B cell (primary cell): Measurements from ENCODE around the gene TCAP. TPM values are rescaled to one million over a fixed set of nuclear protein-coding genes. Genes with fewer than 3 reads are reported as not detected.

Source experiments
- ATAC-seq: fragments of 200-7000 bp; cut with Tn5 transposase; one replicate; pipeline ENCODE4 v1.10.0; 2021; ENCODE audit warnings: low read depth, mild to moderate bottlenecking, moderate number of reproducible peaks, moderate library complexity
- CTCF ChIA-PET: fragments of 350-600 bp; sonication (Branson Sonifier 250); formaldehyde crosslinking; loops from one replicate; lab custom pipeline; 2021; ENCODE audit warnings: antibody characterized with exemption, inconsistent platforms; lab: Charles Lee
- POLR2A ChIA-PET: fragments of 350-600 bp; sonication (Branson Sonifier 250); formaldehyde crosslinking; loops from one replicate; lab custom pipeline; 2021; ENCODE audit warnings: antibody characterized with exemption; lab: Charles Lee
- DNase-seq: peaks from one replicate; pipeline ENCODE4 v3.0.0; 2013
- H2AFZ ChIP-seq: 2 replicates; pipeline ENCODE4 v1.6.1; 2012; ENCODE audit warnings: mild to moderate bottlenecking, low read depth, low read length; ENCODE audit not compliant: insufficient read depth, poor library complexity, severe bottlenecking
- H3K27ac ChIP-seq, 2 donors: 1 replicate in 1 of 2; 2 replicates in 1 of 2; pipeline ENCODE4 v1.5.1; 2012 to 2013; ENCODE audit warnings: low read length in 2 of 2, mild to moderate bottlenecking in 2 of 2, moderate library complexity in 1 of 2
- H3K27me3 ChIP-seq, 4 experiments: fragments of 200-600 bp in 1 of 4; sonication (generic) in 1 of 4; replicated peaks in 1 of 4; 1 replicate in 2 of 4; 2 replicates in 2 of 4; pipeline versions ENCODE4 v1.6.1 to v1.7.0; 2013 to 2016; ENCODE audit warnings: low read length in 3 of 4, mild to moderate bottlenecking in 2 of 4, mixed read lengths in 1 of 4, moderate library complexity in 1 of 4; ENCODE audit not compliant: insufficient read depth in 4 of 4, control insufficient read depth in 3 of 4; ENCODE audit errors: control extremely low read depth in 1 of 4
- H3K36me3 ChIP-seq, 2 experiments: replicated peaks in 1 of 2; 1 replicate in 1 of 2; 2 replicates in 1 of 2; pipeline versions ENCODE4 v1.6.1 to v1.7.1; 2013; ENCODE audit warnings: low read length in 1 of 2; ENCODE audit not compliant: insufficient read depth in 2 of 2, control insufficient read depth in 1 of 2; ENCODE audit errors: control extremely low read depth in 1 of 2, extremely low read depth in 1 of 2
- H3K4me1 ChIP-seq, 2 donors: fragments of 200-600 bp in 1 of 2; sonication (generic) in 1 of 2; 1 replicate in 1 of 2; 2 replicates in 1 of 2; pipeline versions ENCODE4 v1.5.1 to v1.6.1; 2013 to 2017; ENCODE audit warnings: low read length in 2 of 2; ENCODE audit not compliant: control insufficient read depth in 2 of 2, insufficient read depth in 2 of 2
- H3K4me2 ChIP-seq: replicated peaks from 2 replicates; pipeline ENCODE3; 2012; ENCODE audit warnings: mild to moderate bottlenecking, low read depth, low read length; ENCODE audit not compliant: poor library complexity, severe bottlenecking
- H3K4me3 ChIP-seq, 5 experiments: fragments of 200-600 bp in 1 of 5; sonication (generic) in 1 of 5; 1 replicate in 3 of 5; 2 replicates in 2 of 5; pipeline versions ENCODE4 v1.5.1 to v1.7.0; 2011 to 2016; ENCODE audit warnings: low read length in 4 of 5, mild to moderate bottlenecking in 4 of 5, low read depth in 2 of 5, control low read depth in 1 of 5, moderate library complexity in 1 of 5; ENCODE audit not compliant: insufficient read depth in 1 of 5; ENCODE audit errors: control extremely low read depth in 1 of 5, extremely low read depth in 1 of 5
- H3K79me2 ChIP-seq: fragments of 200-600 bp; sonication (generic); one replicate; pipeline ENCODE4 v1.6.0; 2016; ENCODE audit warnings: low read length; ENCODE audit not compliant: control insufficient read depth, insufficient read depth
- H3K9ac ChIP-seq: fragments of 200-600 bp; sonication (generic); 2 replicates; pipeline ENCODE4 v1.6.1; 2017; ENCODE audit warnings: mild to moderate bottlenecking, low read length, moderate library complexity
- H3K9me3 ChIP-seq, 3 donors: one replicate each; pipeline versions ENCODE4 v1.6.1 to v1.7.1; 2013; ENCODE audit warnings: low read length in 2 of 3; ENCODE audit not compliant: control insufficient read depth in 2 of 3, insufficient read depth in 1 of 3; ENCODE audit errors: control extremely low read depth in 1 of 3
- H4K20me1 ChIP-seq: 2 replicates; pipeline ENCODE4 v1.6.0; 2012; ENCODE audit warnings: mild to moderate bottlenecking, low read length; ENCODE audit not compliant: insufficient read depth, control insufficient read depth, poor library complexity, severe bottlenecking
- H3K27ac Mint-ChIP-seq: one replicate; pipeline ENCODE4 v1.8.0; 2021; ENCODE audit warnings: mixed read lengths
- H3K27me3 Mint-ChIP-seq: one replicate; pipeline ENCODE4 v1.8.0; 2021; ENCODE audit warnings: mixed read lengths
- H3K4me1 Mint-ChIP-seq: one replicate; pipeline ENCODE4 v1.8.0; 2021; ENCODE audit warnings: mixed read lengths
- H3K4me3 Mint-ChIP-seq: one replicate; pipeline ENCODE4 v1.8.0; 2021; ENCODE audit warnings: mixed read lengths
- H3K9me3 Mint-ChIP-seq: one replicate; pipeline ENCODE4 v1.8.0; 2022; ENCODE audit warnings: mixed read lengths; ENCODE audit not compliant: insufficient read depth
- EZH2 ChIP-seq: IDR thresholded peaks from 2 replicates; pipeline ENCODE4 v1.6.1; 2012; ENCODE audit warnings: borderline replicate concordance, low read depth, mild to moderate bottlenecking, moderate library complexity, low read length; ENCODE audit not compliant: insufficient read depth, poor library complexity, severe bottlenecking
- WGBS: methylation state at CpG from one replicate; pipeline ENCODE4 v1.1.5; 2013; ENCODE audit warnings: missing lambda C conversion rate; ENCODE audit not compliant: insufficient coverage; 5-methylcytosine and 5-hydroxymethylcytosine counted together
- intact Hi-C: fragments of 100-400 bp; cut with micrococcal nuclease; formaldehyde crosslinking; loops from one replicate; pipeline ENCODE4 v1.10.0; 2022
- polyA plus RNA-seq: library from polyadenylated mRNA; depleted of rRNA; stranded (reverse); fragments of >200 nt; gene quantifications from 2 replicates; pipeline ENCODE4 v1.2.3, GENCODE V29; 2012
- total RNA-seq, 2 donors: library from RNA; stranded (reverse); fragments of 120-200 nt in 1 of 2; gene quantifications; 1 replicate in 1 of 2; 2 replicates in 1 of 2; pipeline versions ENCODE4 v1.2.3 to v1.2.4, GENCODE V29; 2013 to 2022
- TF ChIP-seq, protein P1 (sequence below): fragments of 200-600 bp; IDR thresholded peaks from one replicate; pipeline ENCODE4 v1.8.0; 2022; ENCODE audit warnings: antibody characterized with exemption, mild to moderate bottlenecking

The TCAP gene
- total and polyA plus RNA-seq, 2 donors (not counting 1 experiment from before 2014, with no cell fraction given), result 3.8 to 5.1 TPM

GRCh38 chr17:39638317-39638716 lies 26.8 kb upstream of the TCAP start:
- CTCF ChIA-PET, result interaction anchor here (1.1 to 5.6 kb wide), 5 partner anchors 10 to 30 kb away, joined by 4 to 61 read pairs (median 11); partner anchors contain the start of gene PNMT
- peak overlapping the region; percentile 80 for H3K4me2 ChIP-seq
- WGBS, result 97% methylated on average over 6 of the region's 7 CpGs
- H3K27me3 ChIP-seq, result no peaks in the 10 kb centered on the region
- no peaks in the 10 kb centered on the region for H3K27me3 Mint-ChIP-seq
- ATAC-seq, result no peak
- H3K4me3 Mint-ChIP-seq, result peak overlapping the region; percentile 95
- H2AFZ ChIP-seq, result no peak overlapping the region
- no peaks in the 10 kb centered on the region for H3K9me3 Mint-ChIP-seq
- H3K27ac Mint-ChIP-seq, result no peak overlapping the region
- no peak overlapping the region for H3K27ac ChIP-seq
- H3K4me1 Mint-ChIP-seq, result peaks cover 71% of the 10 kb centered on the region
- POLR2A ChIA-PET, result no interaction called here
- H3K9ac ChIP-seq, result peak overlapping the region; percentile 82
- peaks cover 53% of the 10 kb centered on the region for H4K20me1 ChIP-seq
- peaks cover 49 to 74% of the 10 kb centered on the region in 2 donors for H3K4me1 ChIP-seq
- no peak for TF ChIP-seq EZH2
- TF ChIP-seq, protein P1, sequence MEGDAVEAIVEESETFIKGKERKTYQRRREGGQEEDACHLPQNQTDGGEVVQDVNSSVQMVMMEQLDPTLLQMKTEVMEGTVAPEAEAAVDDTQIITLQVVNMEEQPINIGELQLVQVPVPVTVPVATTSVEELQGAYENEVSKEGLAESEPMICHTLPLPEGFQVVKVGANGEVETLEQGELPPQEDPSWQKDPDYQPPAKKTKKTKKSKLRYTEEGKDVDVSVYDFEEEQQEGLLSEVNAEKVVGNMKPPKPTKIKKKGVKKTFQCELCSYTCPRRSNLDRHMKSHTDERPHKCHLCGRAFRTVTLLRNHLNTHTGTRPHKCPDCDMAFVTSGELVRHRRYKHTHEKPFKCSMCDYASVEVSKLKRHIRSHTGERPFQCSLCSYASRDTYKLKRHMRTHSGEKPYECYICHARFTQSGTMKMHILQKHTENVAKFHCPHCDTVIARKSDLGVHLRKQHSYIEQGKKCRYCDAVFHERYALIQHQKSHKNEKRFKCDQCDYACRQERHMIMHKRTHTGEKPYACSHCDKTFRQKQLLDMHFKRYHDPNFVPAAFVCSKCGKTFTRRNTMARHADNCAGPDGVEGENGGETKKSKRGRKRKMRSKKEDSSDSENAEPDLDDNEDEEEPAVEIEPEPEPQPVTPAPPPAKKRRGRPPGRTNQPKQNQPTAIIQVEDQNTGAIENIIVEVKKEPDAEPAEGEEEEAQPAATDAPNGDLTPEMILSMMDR, result no peak
- intact Hi-C loops, result loop anchor here (5.0 kb wide), 2 partner anchors 114 to 344 kb away; partner anchors contain the start of gene PSMD3
- H3K9me3 ChIP-seq, result no peaks in the 10 kb centered on the region
- DNase-seq, result no peak
- H3K79me2 ChIP-seq, result peaks cover 93% of the 10 kb centered on the region
- peak overlapping the region in 3 of 5 experiments; percentile 77 to 94 (median 94) for H3K4me3 ChIP-seq
- H3K36me3 ChIP-seq, result no peaks in the 10 kb centered on the region

DNA sequence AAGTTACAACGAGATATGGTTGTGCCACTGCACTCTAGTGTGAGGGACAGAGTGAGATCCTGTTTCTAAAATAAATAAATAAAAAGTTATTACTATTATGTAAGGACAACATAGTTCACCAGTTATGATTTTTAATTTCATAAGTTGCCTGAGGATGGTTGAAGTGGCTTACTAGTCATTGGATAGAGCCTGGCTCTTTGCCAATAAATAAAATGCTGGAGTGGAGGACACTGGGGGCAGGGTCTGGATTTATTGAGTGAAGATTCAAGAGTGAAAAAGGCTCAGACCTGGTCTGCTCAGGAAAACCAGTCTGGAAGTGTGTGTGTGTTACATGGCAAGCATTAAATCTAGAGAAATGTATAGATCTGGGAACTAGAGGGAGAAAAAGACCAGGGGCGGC lies 26.1 kb upstream of the TCAP start:
- WGBS, result 100% methylated on average over 1 of the region's 2 CpGs
- Histone ChIP-seq H3K27ac (no peak overlapping the region), H3K9ac (no peak overlapping the region), H3K4me2 (peak overlapping the region; percentile 35), H3K9me3 (no peaks in the 10 kb centered on the region), H3K79me2 (peaks cover 100% of the 10 kb centered on the region), H4K20me1 (peaks cover 60% of the 10 kb centered on the region), H2AFZ (no peak overlapping the region), H3K4me3 (no peak overlapping the region), H3K4me1 (peaks cover 49 to 73% of the 10 kb centered on the region in 2 donors), H3K36me3 (no peaks in the 10 kb centered on the region), H3K27me3 (no peaks in the 10 kb centered on the region)
- peak overlapping the region; percentile 26 for H3K4me3 Mint-ChIP-seq
- DNase-seq (no peak), ATAC-seq (no peak)
- ChIA-PET POLR2A (no interaction called here), CTCF (interaction anchor here (1.1 to 5.6 kb wide), 6 partner anchors 11 to 33 kb away, joined by 4 to 61 read pairs (median 8); partner anchors contain the start of gene PNMT)
- peaks cover 77% of the 10 kb centered on the region for H3K4me1 Mint-ChIP-seq
- no peak for TF ChIP-seq EZH2
- TF ChIP-seq, protein P1, result no peak
- H3K27me3 Mint-ChIP-seq, result no peaks in the 10 kb centered on the region
- H3K9me3 Mint-ChIP-seq, result no peaks in the 10 kb centered on the region
- intact Hi-C loops, result loop anchor here (5.0 kb wide), 2 partner anchors 113 to 343 kb away; partner anchors contain the start of gene PSMD3
- H3K27ac Mint-ChIP-seq, result peak overlapping the region; percentile 29
